Astrocyte (in vitro differentiated cells and primary cell): ENCODE data around the gene TLN1. TPM values are rescaled to one million over a fixed set of nuclear protein-coding genes. Genes with fewer than 3 reads are reported as not detected.

ENCODE experiments used
- DNase-seq: peaks from one replicate; pipeline ENCODE4 v3.0.0-alpha.2; 2010; ENCODE audit warnings: low read depth
- FAIRE-seq: peaks from 2 replicates; lab custom pipeline; 2011; peaks lifted over from hg19 to GRCh38; lab: Jason Lieb, UNC
- H2AFZ ChIP-seq: 2 replicates; pipeline ENCODE4 v1.6.0; 2012; ENCODE audit warnings: low read depth, low read length, inconsistent platforms
- H3K27ac ChIP-seq: 2 replicates; pipeline ENCODE4 v1.5.1; 2011; ENCODE audit warnings: low read depth, low read length, inconsistent platforms
- H3K27me3 ChIP-seq: 2 replicates; pipeline ENCODE4 v1.6.0; 2011; ENCODE audit warnings: low read length, inconsistent platforms; ENCODE audit not compliant: insufficient read depth
- H3K36me3 ChIP-seq: 2 replicates; pipeline ENCODE4 v1.5.1; 2011; ENCODE audit warnings: low read length, inconsistent platforms; ENCODE audit not compliant: insufficient read depth
- H3K4me1 ChIP-seq: 2 replicates; pipeline ENCODE4 v1.5.1; 2011; ENCODE audit warnings: low read length, inconsistent platforms; ENCODE audit not compliant: insufficient read depth
- H3K4me2 ChIP-seq: 2 replicates; pipeline ENCODE4 v1.6.0; 2012; ENCODE audit warnings: low read length, inconsistent platforms
- H3K4me3 ChIP-seq: 2 replicates; pipeline ENCODE4 v1.5.1; 2011; ENCODE audit warnings: low read depth, mild to moderate bottlenecking, low read length, inconsistent platforms; ENCODE audit not compliant: insufficient read depth
- H3K79me2 ChIP-seq: 2 replicates; pipeline ENCODE4 v1.6.0; 2012; ENCODE audit warnings: mild to moderate bottlenecking, low read length, inconsistent platforms; ENCODE audit not compliant: insufficient read depth
- H3K9ac ChIP-seq: 2 replicates; pipeline ENCODE4 v1.6.0; 2012; ENCODE audit warnings: mild to moderate bottlenecking, low read length, inconsistent platforms
- H3K9me3 ChIP-seq: 2 replicates; pipeline ENCODE4 v1.5.1; 2012; ENCODE audit warnings: low read depth, mild to moderate bottlenecking, low read length, inconsistent platforms; ENCODE audit not compliant: insufficient read depth
- H4K20me1 ChIP-seq: 2 replicates; pipeline ENCODE4 v1.6.0; 2012; ENCODE audit warnings: low read length, inconsistent platforms; ENCODE audit not compliant: insufficient read depth
- H3K27ac Mint-ChIP-seq: one replicate; pipeline ENCODE4 v1.8.0; 2021; ENCODE audit warnings: mild to moderate bottlenecking, mixed read lengths; ENCODE audit not compliant: unreplicated experiment
- H3K27me3 Mint-ChIP-seq: one replicate; pipeline ENCODE4 v1.8.0; 2021; ENCODE audit warnings: low read depth, mixed read lengths; ENCODE audit not compliant: unreplicated experiment
- H3K36me3 Mint-ChIP-seq: one replicate; pipeline ENCODE4 v1.8.0; 2021; ENCODE audit warnings: low read depth, mixed read lengths; ENCODE audit not compliant: unreplicated experiment
- H3K4me1 Mint-ChIP-seq: one replicate; pipeline ENCODE4 v1.8.0; 2021; ENCODE audit warnings: low read depth, mixed read lengths; ENCODE audit not compliant: unreplicated experiment
- H3K4me3 Mint-ChIP-seq: one replicate; pipeline ENCODE4 v1.8.0; 2021; ENCODE audit warnings: mild to moderate bottlenecking, moderate library complexity, mixed read lengths; ENCODE audit not compliant: unreplicated experiment
- H3K9me3 Mint-ChIP-seq: one replicate; pipeline ENCODE4 v1.8.0; 2021; ENCODE audit warnings: mild to moderate bottlenecking, mixed read lengths; ENCODE audit not compliant: unreplicated experiment
- EZH2 ChIP-seq: IDR thresholded peaks from 2 replicates; pipeline ENCODE4 v1.6.1; 2012; ENCODE audit warnings: mild to moderate bottlenecking, low read length, inconsistent platforms; ENCODE audit not compliant: insufficient read depth
- total RNA-seq: library from RNA; stranded (reverse); gene quantifications from 2 replicates; pipeline ENCODE4 v1.2.1, GENCODE V29; 2021
- TF ChIP-seq, protein P1 (sequence below): IDR thresholded peaks from 2 replicates; pipeline ENCODE4 v1.5.1; 2011; ENCODE audit warnings: low read depth, mild to moderate bottlenecking, inconsistent platforms, low read length, moderate library complexity; ENCODE audit not compliant: insufficient read depth

TLN1 gene
- total RNA-seq, 1 donor from 2014 or later = 525 TPM

GRCh38 chr9:35710818-35711500, 21.0 kb downstream of the TLN1 start:
- Mint-ChIP-seq H3K9me3 (no peaks in the 10 kb centered on the region), H3K27me3 (no peaks in the 10 kb centered on the region), H3K27ac (no peak overlapping the region), H3K36me3 (peaks cover 44% of the 10 kb centered on the region), H3K4me1 (peaks cover 9% of the 10 kb centered on the region), H3K4me3 (no peak overlapping the region)
- H2AFZ ChIP-seq = no peak overlapping the region
- H3K27me3 ChIP-seq = no peaks in the 10 kb centered on the region
- H3K4me3 ChIP-seq = no peak overlapping the region
- FAIRE-seq = no peak
- no peak for DNase-seq
- H3K4me1 ChIP-seq = no peaks in the 10 kb centered on the region
- no peak overlapping the region for H3K27ac ChIP-seq
- H3K9me3 ChIP-seq = no peaks in the 10 kb centered on the region
- H3K79me2 ChIP-seq = peaks cover 60% of the 10 kb centered on the region
- no peak for TF ChIP-seq EZH2
- TF ChIP-seq, protein P1, sequence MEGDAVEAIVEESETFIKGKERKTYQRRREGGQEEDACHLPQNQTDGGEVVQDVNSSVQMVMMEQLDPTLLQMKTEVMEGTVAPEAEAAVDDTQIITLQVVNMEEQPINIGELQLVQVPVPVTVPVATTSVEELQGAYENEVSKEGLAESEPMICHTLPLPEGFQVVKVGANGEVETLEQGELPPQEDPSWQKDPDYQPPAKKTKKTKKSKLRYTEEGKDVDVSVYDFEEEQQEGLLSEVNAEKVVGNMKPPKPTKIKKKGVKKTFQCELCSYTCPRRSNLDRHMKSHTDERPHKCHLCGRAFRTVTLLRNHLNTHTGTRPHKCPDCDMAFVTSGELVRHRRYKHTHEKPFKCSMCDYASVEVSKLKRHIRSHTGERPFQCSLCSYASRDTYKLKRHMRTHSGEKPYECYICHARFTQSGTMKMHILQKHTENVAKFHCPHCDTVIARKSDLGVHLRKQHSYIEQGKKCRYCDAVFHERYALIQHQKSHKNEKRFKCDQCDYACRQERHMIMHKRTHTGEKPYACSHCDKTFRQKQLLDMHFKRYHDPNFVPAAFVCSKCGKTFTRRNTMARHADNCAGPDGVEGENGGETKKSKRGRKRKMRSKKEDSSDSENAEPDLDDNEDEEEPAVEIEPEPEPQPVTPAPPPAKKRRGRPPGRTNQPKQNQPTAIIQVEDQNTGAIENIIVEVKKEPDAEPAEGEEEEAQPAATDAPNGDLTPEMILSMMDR = no peak
- H3K4me2 ChIP-seq = no peak overlapping the region
- H4K20me1 ChIP-seq = peaks cover 90% of the 10 kb centered on the region
- H3K9ac ChIP-seq = no peak overlapping the region
- peaks cover 86% of the 10 kb centered on the region for H3K36me3 ChIP-seq

DNA sequence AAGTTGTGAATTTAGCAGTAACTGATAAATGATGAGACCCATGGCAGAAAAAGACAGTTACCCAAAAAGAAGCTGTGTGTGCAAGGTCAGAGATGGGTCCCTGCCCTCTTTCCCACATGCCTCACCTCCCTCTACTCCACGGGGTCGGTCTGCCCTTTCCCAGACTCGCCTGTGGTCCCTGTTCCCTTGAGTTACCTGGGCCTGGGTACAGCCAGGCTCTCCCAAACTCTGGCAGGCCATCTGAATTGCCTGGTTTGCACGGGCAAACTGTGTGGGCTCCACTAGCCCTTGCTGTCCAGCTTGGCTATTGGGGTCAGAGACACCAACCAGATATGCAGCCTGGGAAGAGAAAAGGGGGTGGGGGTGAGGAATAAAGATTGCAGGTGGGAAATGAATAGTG, 23.8 kb downstream of the TLN1 start:
- FAIRE-seq (no peak), DNase-seq (no peak)
- Mint-ChIP-seq H3K4me1 (no peaks in the 10 kb centered on the region), H3K36me3 (peaks cover 46% of the 10 kb centered on the region), H3K27me3 (no peaks in the 10 kb centered on the region), H3K9me3 (no peaks in the 10 kb centered on the region), H3K27ac (peak overlapping the region; percentile 4), H3K4me3 (no peak overlapping the region)
- no peaks in the 10 kb centered on the region for H3K9me3 ChIP-seq
- TF ChIP-seq EZH2 = no peak
- TF ChIP-seq, protein P1 = no peak
- no peak overlapping the region for H3K9ac ChIP-seq
- H3K4me2 ChIP-seq = no peak overlapping the region
- no peaks in the 10 kb centered on the region for H3K4me1 ChIP-seq
- H3K4me3 ChIP-seq = no peak overlapping the region
- no peak overlapping the region for H3K27ac ChIP-seq
- peaks cover 58% of the 10 kb centered on the region for H3K79me2 ChIP-seq
- H2AFZ ChIP-seq = no peak overlapping the region
- peaks cover 88% of the 10 kb centered on the region for H3K36me3 ChIP-seq
- H3K27me3 ChIP-seq = no peaks in the 10 kb centered on the region
- H4K20me1 ChIP-seq = peaks cover 90% of the 10 kb centered on the region

GRCh38 chr9:35706951-35707350, 25.0 kb downstream of the TLN1 start:
- peaks cover 53% of the 10 kb centered on the region for H3K79me2 ChIP-seq
- Mint-ChIP-seq H3K9me3 (no peaks in the 10 kb centered on the region), H3K4me3 (no peak overlapping the region), H3K36me3 (peaks cover 51% of the 10 kb centered on the region), H3K4me1 (no peaks in the 10 kb centered on the region), H3K27ac (no peak overlapping the region), H3K27me3 (no peaks in the 10 kb centered on the region)
- H3K4me3 ChIP-seq = no peak overlapping the region
- no peaks in the 10 kb centered on the region for H3K27me3 ChIP-seq
- peaks cover 86% of the 10 kb centered on the region for H4K20me1 ChIP-seq
- DNase-seq (no peak), FAIRE-seq (no peak)
- H3K9me3 ChIP-seq = no peaks in the 10 kb centered on the region
- no peak overlapping the region for H3K27ac ChIP-seq
- no peak overlapping the region for H2AFZ ChIP-seq
- H3K36me3 ChIP-seq = peaks cover 90% of the 10 kb centered on the region
- no peak for TF ChIP-seq EZH2
- TF ChIP-seq, protein P1 = no peak
- no peak overlapping the region for H3K4me2 ChIP-seq
- H3K4me1 ChIP-seq = no peaks in the 10 kb centered on the region
- no peak overlapping the region for H3K9ac ChIP-seq
